ENCODE data around the gene LRRC14B. TPM values are rescaled to one million over a fixed set of nuclear protein-coding genes. Genes with fewer than 3 reads are reported as not detected.

LRRC14B gene
- total and polyA plus RNA-seq, 2 experiments from 2014 or later, result not detected

GRCh38 chr5:166441-167372, 24.6 kb upstream of the LRRC14B start:
- H3K4me1 Mint-ChIP-seq, result peaks cover 5% of the 10 kb centered on the region; the same call in 1 of the 3 replicates
- Histone ChIP-seq H3K27me3 (ENCODE audit: insufficient read depth) (no peaks in the 10 kb centered on the region), H3K4me1 (ENCODE audit: insufficient read depth) (no peaks in the 10 kb centered on the region), H3K9me2 (ENCODE audit: insufficient read depth) (no peaks in the 10 kb centered on the region), H4K20me1 (replicated peaks; ENCODE audit: insufficient read depth) (no peaks in the 10 kb centered on the region; the same call in 1 of the 2 replicates), H3K4me3 (no peak overlapping the region), H3K4me2 (no peak overlapping the region), H2AFZ (no peak overlapping the region), H3F3A (replicated peaks; ENCODE audit: low read depth) (peaks cover 8% of the 10 kb centered on the region; the same call in 1 of the 2 replicates), H3K27ac (ENCODE audit: low read depth) (no peak overlapping the region; the same call in 1 of the 2 replicates), H3K79me2 (replicated peaks; ENCODE audit: insufficient read depth) (no peaks in the 10 kb centered on the region), H3K36me3 (ENCODE audit: insufficient read depth) (no peaks in the 10 kb centered on the region)
- H3K36me3 Mint-ChIP-seq (ENCODE audit: low read depth), result peaks cover 44% of the 10 kb centered on the region
- peaks cover 9% of the 10 kb centered on the region for H3K27me3 Mint-ChIP-seq (ENCODE audit: insufficient read depth, low read depth, poor library complexity)
- ATAC-seq, result peak; percentile 13
- no peak overlapping the region for H3K4me3 Mint-ChIP-seq
- peaks cover 19% of the 10 kb centered on the region for H3K9me3 Mint-ChIP-seq
- no peak overlapping the region for H3K27ac Mint-ChIP-seq
- TF ChIP-seq REST (IDR thresholded peaks at IDR 0.05; ENCODE audit: unreplicated experiment) (no peak), POLR2AphosphoS5 (IDR thresholded peaks at IDR 0.05; ENCODE audit: low read depth) (no peak), JUNB (IDR thresholded peaks at IDR 0.05; ENCODE audit: unreplicated experiment) (no peak), STAT1 (IDR thresholded peaks at IDR 0.05; ENCODE audit: unreplicated experiment) (no peak), EZH2 (IDR thresholded peaks at IDR 0.05; ENCODE audit: low read depth, unreplicated experiment) (no peak), ETS1 (IDR thresholded peaks at IDR 0.05) (no peak), NANOG (IDR thresholded peaks at IDR 0.05; ENCODE audit: borderline replicate concordance) (no peak), ZNF331 (CRISPR knock-in tag; IDR thresholded peaks at IDR 0.05; ENCODE audit: low read depth) (no peak), EZH2phosphoT487 (IDR thresholded peaks at IDR 0.05; ENCODE audit: unreplicated experiment) (no peak), ZNF114 (CRISPR knock-in tag; IDR thresholded peaks at IDR 0.05) (no peak), CTCF (conservative IDR thresholded peaks at IDR 0.05; ENCODE audit: low read depth in 2 of 2) (no peak), ZNF462 (CRISPR knock-in tag; IDR thresholded peaks at IDR 0.05) (no peak), CREB1 (CRISPR knock-in tag; IDR thresholded peaks at IDR 0.05; ENCODE audit: low read depth) (no peak)
- no peak for DNase-seq (ENCODE audit: low spot score)

Measured in GM23338 (cell line).